Type B pancreatic cell (in vitro differentiated cells): ENCODE results near the gene PLCB1. TPM values are rescaled to one million over a fixed set of nuclear protein-coding genes. Genes with fewer than 3 reads are reported as not detected.

ENCODE experiments used
- DNase-seq: peaks from one replicate; pipeline ENCODE4 v3.0.0; 2021; ENCODE audit warnings: mixed read lengths; ENCODE audit not compliant: unreplicated experiment; ENCODE audit errors: extremely low spot score
- H3K27ac Mint-ChIP-seq: 2 replicates; pipeline ENCODE4 v1.8.0; 2021; ENCODE audit warnings: mild to moderate bottlenecking, mixed read lengths
- H3K27me3 Mint-ChIP-seq: 2 replicates; pipeline ENCODE4 v1.8.0; 2021; ENCODE audit warnings: mixed read lengths
- H3K36me3 Mint-ChIP-seq: 2 replicates; pipeline ENCODE4 v1.8.0; 2021; ENCODE audit warnings: mixed read lengths
- H3K4me1 Mint-ChIP-seq: one replicate; pipeline ENCODE4 v1.8.0; 2021; ENCODE audit warnings: mixed read lengths; ENCODE audit not compliant: unreplicated experiment
- H3K4me3 Mint-ChIP-seq: 2 replicates; pipeline ENCODE4 v1.8.0; 2021; ENCODE audit warnings: mild to moderate bottlenecking, mixed read lengths
- H3K9me3 Mint-ChIP-seq: 2 replicates; pipeline ENCODE4 v1.8.0; 2021; ENCODE audit warnings: mixed read lengths
- total RNA-seq: library from RNA; stranded (reverse); gene quantifications from 2 replicates; pipeline ENCODE4 v1.2.1, GENCODE V29; 2021; ENCODE audit warnings: low replicate concordance
- TF ChIP-seq, protein P1 (sequence below): fragments of 200-600 bp; sonication (generic); conservative IDR thresholded peaks from 2 replicates; pipeline ENCODE4 v1.5.0; 2021; ENCODE audit warnings: antibody characterized with exemption, mild to moderate bottlenecking

Gene PLCB1
- total RNA-seq, 1 donor from 2014 or later: 17.9 TPM

DNA sequence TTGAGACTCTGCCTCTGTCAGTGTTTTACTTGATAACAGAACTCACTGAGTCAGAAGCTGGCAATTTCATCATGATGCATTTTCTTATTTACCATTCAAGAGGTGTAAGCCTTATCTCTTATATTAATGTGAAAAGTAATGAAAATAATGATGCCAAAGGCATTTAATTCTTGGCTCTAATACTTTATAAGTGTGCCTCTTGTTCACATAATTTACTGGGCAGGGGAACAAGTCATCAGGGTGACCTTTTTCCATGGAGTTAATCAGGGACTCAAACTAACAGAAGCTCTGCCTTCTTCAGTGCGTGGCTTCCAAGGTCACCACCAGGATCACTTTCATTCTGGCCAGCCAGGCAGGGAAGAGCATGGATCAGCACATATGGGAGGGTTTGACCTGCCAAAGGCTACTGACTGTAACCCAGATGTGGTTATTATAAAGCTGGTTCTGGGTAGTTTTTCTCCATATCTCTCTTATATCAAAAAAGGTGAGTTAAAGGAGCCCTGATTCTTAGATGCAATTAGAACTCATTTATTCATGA lies 5.2 kb upstream of the PLCB1 start:
- peaks cover 9% of the 10 kb centered on the region for H3K4me1 Mint-ChIP-seq
- TF ChIP-seq, protein P1, sequence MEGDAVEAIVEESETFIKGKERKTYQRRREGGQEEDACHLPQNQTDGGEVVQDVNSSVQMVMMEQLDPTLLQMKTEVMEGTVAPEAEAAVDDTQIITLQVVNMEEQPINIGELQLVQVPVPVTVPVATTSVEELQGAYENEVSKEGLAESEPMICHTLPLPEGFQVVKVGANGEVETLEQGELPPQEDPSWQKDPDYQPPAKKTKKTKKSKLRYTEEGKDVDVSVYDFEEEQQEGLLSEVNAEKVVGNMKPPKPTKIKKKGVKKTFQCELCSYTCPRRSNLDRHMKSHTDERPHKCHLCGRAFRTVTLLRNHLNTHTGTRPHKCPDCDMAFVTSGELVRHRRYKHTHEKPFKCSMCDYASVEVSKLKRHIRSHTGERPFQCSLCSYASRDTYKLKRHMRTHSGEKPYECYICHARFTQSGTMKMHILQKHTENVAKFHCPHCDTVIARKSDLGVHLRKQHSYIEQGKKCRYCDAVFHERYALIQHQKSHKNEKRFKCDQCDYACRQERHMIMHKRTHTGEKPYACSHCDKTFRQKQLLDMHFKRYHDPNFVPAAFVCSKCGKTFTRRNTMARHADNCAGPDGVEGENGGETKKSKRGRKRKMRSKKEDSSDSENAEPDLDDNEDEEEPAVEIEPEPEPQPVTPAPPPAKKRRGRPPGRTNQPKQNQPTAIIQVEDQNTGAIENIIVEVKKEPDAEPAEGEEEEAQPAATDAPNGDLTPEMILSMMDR: no peak
- no peak overlapping the region for H3K27ac Mint-ChIP-seq
- no peaks in the 10 kb centered on the region for H3K36me3 Mint-ChIP-seq
- no peak overlapping the region for H3K4me3 Mint-ChIP-seq
- DNase-seq: no peak
- H3K9me3 Mint-ChIP-seq: no peaks in the 10 kb centered on the region
- peaks cover 11% of the 10 kb centered on the region for H3K27me3 Mint-ChIP-seq

DNA sequence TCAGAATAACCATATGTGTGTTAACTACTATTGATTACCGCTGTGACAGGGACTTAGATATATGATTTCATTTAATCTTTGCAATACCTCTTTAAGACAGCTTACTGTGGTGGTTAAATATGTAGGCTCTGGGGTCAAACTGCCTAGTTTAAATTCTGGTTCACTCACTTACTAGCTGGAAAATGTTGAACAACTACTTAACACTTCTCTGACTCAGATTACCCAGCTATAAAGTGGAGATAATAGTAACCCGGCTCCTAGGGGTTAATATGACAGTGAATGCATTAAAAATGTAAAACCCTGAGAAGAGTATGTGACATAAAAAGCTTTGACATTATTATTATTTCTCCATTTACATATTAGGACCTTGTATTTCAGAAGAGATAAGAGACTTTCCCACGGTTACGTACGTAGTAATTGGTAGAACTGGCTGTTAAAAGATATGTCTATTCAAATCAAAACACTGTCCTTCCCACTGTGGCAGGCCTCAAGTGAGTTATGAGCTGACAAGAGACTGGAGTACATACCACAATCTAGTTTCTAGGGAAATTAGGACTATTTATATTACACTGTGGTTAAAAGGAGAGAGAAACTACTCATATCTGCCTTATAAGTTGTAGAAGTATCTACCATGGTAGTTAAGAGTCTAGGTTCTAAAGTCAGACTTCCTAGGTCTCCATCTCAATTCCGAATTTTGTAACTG lies 4.4 kb upstream of the PLCB1 start:
- no peak overlapping the region for H3K27ac Mint-ChIP-seq
- no peak overlapping the region for H3K4me3 Mint-ChIP-seq
- H3K27me3 Mint-ChIP-seq: peaks cover 12% of the 10 kb centered on the region
- H3K36me3 Mint-ChIP-seq: no peaks in the 10 kb centered on the region
- TF ChIP-seq, protein P1: no peak
- H3K4me1 Mint-ChIP-seq: peaks cover 9% of the 10 kb centered on the region
- no peak for DNase-seq
- no peaks in the 10 kb centered on the region for H3K9me3 Mint-ChIP-seq

DNA sequence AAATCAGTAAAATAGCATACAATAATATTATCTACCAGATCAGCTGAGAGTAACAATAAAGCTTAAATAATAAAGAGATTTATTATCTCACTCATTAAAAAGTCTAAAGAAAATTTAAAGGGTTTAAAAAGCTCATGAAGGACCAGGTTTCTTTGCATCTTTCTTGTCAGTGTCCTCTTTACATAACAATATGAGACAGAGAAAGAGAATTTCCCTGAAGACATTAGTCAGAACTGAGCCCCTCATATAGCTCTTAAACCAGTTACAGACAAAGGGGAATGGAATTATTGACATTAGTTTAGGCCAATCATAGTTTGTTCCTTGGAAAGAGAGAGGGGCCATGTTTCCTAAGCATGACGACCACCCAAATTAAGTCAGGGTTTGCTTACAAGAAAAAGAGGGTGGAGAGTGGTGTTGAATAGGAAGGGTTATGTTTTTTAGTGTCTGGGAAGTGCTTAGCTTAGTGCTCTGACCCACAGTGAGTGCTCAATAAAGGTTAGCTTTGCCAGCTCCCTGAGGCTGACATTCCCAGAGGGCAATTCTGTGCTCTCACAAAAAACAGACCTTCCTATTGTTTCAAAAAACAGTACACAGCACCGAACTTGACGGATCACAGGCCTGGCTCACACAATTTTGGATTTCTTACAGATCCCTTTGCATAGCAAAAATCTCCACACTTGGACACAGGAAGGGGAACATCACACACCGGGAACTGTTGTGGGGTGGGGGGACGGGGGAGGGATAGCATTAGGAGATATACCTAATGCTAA lies 3.6 kb upstream of the PLCB1 start:
- H3K4me3 Mint-ChIP-seq: no peak overlapping the region
- DNase-seq: no peak
- TF ChIP-seq, protein P1: no peak
- no peaks in the 10 kb centered on the region for H3K36me3 Mint-ChIP-seq
- H3K27ac Mint-ChIP-seq: no peak overlapping the region
- no peaks in the 10 kb centered on the region for H3K9me3 Mint-ChIP-seq
- peaks cover 18% of the 10 kb centered on the region for H3K27me3 Mint-ChIP-seq
- H3K4me1 Mint-ChIP-seq: peaks cover 10% of the 10 kb centered on the region

DNA sequence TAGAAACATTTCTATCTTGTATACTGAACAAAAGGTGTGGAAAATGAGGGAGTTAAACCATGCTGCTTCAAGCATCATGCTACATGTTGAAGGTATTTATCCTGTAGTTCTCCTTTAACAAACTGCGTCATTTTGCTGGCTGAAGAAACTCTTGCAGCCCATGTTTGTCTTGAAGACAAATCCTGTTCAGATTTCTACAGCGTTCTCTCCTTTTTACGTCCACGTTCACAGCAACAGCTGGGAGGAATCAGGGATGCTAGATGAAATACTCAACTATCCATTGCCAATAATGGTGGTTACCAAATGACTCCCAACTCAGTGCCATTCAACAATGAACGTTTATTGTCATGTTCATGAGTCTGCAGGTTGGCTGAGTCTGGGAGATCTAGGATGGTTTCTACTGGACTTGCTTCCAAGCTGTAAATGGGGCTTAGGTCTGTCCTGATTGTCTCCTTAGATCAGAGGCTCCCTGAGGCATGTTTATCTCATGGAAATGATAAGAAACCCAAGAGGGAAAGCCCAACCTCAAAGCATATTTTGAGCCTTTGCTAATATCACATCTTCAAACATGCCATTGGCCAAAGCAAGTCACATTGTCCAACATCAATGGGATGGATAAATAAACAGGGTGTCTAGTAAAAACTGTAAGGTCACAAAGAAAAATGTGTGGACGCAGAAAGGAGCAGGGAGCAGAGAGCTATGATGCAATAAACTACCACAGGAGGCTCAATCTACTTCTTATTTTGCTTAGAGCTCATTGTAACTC lies 2.7 kb upstream of the PLCB1 start:
- Mint-ChIP-seq H3K27ac (no peak overlapping the region), H3K9me3 (no peaks in the 10 kb centered on the region), H3K4me3 (peak overlapping the region; percentile 34), H3K36me3 (no peaks in the 10 kb centered on the region), H3K4me1 (peaks cover 19% of the 10 kb centered on the region), H3K27me3 (peaks cover 27% of the 10 kb centered on the region)
- TF ChIP-seq, protein P1: no peak
- no peak for DNase-seq

DNA sequence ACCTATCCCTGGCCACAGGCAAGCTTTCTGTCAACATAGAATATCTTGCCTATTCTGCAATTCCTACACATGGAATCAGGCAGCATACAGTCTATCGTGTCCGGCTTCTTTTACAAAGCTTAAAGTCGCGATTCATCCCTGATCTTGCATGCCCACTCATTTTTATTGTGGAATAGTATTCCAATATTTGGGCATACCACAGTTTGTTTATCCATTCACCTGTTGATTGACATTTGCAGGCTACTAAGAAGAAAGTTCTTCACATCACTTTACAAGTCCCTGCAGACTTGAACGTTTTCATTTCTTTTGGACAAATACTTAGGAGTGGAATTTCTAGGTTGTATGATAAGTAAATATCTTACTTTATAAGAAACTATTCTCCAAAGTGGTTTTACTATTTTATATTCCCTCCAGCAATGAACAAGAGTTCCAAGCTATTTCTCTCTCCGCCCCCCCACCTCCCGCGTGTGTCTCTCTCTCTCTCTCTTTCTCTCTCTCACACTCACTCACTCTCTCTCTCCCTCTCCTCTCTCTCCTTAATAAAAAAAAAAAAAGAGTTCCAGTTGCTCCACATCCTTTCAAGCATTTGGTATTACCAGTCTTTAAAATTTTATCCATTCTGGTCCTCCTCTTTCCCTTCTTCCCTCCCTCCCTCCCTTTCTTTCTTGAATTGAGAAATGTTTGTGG lies 1.1 kb upstream of the PLCB1 start:
- peaks cover 4% of the 10 kb centered on the region for H3K9me3 Mint-ChIP-seq
- peaks cover 38% of the 10 kb centered on the region for H3K27me3 Mint-ChIP-seq
- no peak for DNase-seq
- H3K4me1 Mint-ChIP-seq: peaks cover 27% of the 10 kb centered on the region
- H3K27ac Mint-ChIP-seq: no peak overlapping the region
- TF ChIP-seq, protein P1: no peak
- H3K36me3 Mint-ChIP-seq: peaks cover 5% of the 10 kb centered on the region
- peak overlapping the region; percentile 92 for H3K4me3 Mint-ChIP-seq
